GM06990 (cell line): ENCODE results near the gene MAGI2.

Source experiments
- DNase-seq: peaks from one replicate; pipeline ENCODE4 v3.0.0-alpha.2; 2011; ENCODE audit not compliant: insufficient read length; ENCODE audit errors: extremely low read depth
- H3K27me3 ChIP-seq: replicated peaks from 2 replicates; pipeline ENCODE4 v1.6.0; 2011; ENCODE audit warnings: low read length; ENCODE audit not compliant: control insufficient read depth, insufficient read depth
- H3K36me3 ChIP-seq: 2 replicates; pipeline ENCODE4 v1.5.1; 2011; ENCODE audit warnings: low read length; ENCODE audit not compliant: control insufficient read depth, insufficient read depth
- H3K4me3 ChIP-seq: replicated peaks from 2 replicates; pipeline ENCODE4 v1.5.1; 2011; ENCODE audit warnings: low read depth, mild to moderate bottlenecking, control low read depth, low read length
- TF ChIP-seq, protein P1 (sequence below): IDR thresholded peaks from 2 replicates; pipeline ENCODE4 v1.5.1; 2011; ENCODE audit warnings: low read length, control low read depth, mild to moderate bottlenecking, inconsistent platforms; ENCODE audit not compliant: insufficient read depth, poor library complexity, severe bottlenecking

Gene MAGI2

DNA sequence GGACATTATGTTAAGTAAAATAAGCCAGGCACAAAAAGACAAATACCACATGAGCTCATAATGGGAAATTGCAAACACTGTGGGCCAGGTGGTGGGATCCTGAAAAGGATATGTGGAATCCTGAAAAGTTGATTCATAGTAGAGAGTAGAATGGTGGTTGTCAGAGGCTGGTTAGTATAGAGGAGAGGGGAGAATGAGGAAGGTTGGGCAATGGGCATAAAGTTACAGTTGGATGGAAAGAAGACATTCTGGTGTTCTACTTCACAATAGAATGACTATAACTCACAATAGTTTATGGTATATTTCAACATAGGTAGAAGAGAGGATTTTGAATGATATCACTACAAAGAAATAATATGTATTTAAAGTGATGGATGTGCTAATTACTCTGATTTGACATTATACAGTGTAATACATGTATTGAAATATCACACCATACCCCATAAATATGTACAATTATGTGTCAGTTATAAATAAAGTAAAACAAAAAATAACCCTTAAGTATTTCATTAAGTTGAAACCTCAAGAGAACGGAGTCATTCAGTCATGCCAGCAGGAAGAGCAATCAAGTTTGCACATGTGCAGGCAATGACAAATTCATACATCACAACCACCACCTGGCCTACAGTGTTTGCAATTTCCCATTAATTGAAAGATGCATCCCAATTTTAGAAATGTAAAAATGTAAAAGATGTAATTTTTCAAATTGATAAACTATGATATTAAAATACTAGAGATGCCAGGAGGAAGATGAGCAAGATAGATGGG lies 156.7 kb downstream of the MAGI2 start:
- TF ChIP-seq, protein P1, sequence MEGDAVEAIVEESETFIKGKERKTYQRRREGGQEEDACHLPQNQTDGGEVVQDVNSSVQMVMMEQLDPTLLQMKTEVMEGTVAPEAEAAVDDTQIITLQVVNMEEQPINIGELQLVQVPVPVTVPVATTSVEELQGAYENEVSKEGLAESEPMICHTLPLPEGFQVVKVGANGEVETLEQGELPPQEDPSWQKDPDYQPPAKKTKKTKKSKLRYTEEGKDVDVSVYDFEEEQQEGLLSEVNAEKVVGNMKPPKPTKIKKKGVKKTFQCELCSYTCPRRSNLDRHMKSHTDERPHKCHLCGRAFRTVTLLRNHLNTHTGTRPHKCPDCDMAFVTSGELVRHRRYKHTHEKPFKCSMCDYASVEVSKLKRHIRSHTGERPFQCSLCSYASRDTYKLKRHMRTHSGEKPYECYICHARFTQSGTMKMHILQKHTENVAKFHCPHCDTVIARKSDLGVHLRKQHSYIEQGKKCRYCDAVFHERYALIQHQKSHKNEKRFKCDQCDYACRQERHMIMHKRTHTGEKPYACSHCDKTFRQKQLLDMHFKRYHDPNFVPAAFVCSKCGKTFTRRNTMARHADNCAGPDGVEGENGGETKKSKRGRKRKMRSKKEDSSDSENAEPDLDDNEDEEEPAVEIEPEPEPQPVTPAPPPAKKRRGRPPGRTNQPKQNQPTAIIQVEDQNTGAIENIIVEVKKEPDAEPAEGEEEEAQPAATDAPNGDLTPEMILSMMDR, result no peak

DNA sequence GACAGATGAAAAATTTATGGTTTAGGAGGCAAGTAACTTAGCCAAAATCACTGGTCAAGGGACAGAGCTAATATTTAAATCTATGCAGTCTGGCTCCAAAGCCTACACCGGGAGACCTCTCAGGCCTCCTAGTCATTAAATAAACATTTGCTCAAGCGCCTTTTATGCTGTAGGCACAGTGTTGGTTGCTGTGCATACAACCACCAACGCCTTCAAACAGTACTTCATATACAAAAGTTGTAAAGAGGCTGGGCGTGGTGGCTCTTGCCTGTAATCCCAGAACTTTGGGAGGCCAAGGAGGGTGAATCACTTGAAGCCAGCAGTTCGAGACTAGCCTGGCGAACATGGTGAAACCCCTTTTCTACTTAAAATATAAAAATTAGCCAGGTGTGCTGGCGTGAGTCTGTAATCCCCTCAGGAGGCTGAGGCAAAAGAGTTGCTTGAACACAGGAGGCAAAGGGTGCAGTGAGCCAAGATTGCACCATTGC lies 159.8 kb downstream of the MAGI2 start:
- TF ChIP-seq, protein P1, result no peak
- H3K4me3 ChIP-seq, result no peak overlapping the region
- no peaks in the 10 kb centered on the region for H3K27me3 ChIP-seq
- no peak for DNase-seq
- H3K36me3 ChIP-seq, result no peaks in the 10 kb centered on the region

More for the DNA sequence above, 156.7 kb downstream of the MAGI2 start:
- no peak overlapping the region for H3K4me3 ChIP-seq
- no peak for DNase-seq
- H3K36me3 ChIP-seq, result no peaks in the 10 kb centered on the region
- no peaks in the 10 kb centered on the region for H3K27me3 ChIP-seq

DNA sequence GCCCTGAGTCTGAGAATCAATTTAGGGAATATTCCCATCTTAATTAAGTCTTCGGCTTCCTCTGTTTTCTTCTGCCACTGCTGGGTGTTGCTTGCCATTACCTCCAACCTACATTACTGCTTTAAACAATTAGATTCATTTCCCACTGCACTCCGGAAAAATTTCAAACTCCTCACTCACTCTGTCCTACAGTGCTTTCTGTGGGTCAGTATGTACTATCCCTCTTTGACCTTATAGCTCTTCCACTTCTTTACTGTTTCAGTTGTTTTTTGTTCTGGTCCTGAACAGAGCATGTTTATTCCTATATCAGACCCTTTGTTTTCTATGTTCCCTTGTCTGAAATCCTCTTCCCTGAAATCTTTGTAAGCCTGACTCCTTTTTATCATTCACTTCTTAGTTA lies 160.6 kb downstream of the MAGI2 start:
- H3K27me3 ChIP-seq, result no peaks in the 10 kb centered on the region
- no peak for DNase-seq
- no peaks in the 10 kb centered on the region for H3K36me3 ChIP-seq
- TF ChIP-seq, protein P1, result no peak
- no peak overlapping the region for H3K4me3 ChIP-seq

DNA sequence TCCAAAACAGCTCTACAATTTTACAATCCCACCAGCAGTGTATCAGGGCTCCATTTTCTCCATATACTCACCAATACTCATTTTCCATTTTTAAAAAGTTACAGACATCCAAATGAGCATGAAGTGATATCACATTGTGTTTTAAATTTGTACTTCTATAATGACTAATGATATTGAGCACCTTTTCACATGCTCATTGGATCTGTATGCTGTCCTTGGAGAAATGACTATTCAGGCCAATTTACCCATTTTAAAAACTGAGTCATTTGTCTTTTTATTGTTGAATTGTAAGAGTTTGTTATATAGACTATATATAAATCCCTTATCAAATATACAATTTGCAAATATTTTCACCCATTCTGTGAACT lies 162.0 kb downstream of the MAGI2 start:
- H3K4me3 ChIP-seq, result no peak overlapping the region
- H3K36me3 ChIP-seq, result no peaks in the 10 kb centered on the region
- TF ChIP-seq, protein P1, result no peak
- H3K27me3 ChIP-seq, result no peaks in the 10 kb centered on the region
- DNase-seq, result no peak

DNA sequence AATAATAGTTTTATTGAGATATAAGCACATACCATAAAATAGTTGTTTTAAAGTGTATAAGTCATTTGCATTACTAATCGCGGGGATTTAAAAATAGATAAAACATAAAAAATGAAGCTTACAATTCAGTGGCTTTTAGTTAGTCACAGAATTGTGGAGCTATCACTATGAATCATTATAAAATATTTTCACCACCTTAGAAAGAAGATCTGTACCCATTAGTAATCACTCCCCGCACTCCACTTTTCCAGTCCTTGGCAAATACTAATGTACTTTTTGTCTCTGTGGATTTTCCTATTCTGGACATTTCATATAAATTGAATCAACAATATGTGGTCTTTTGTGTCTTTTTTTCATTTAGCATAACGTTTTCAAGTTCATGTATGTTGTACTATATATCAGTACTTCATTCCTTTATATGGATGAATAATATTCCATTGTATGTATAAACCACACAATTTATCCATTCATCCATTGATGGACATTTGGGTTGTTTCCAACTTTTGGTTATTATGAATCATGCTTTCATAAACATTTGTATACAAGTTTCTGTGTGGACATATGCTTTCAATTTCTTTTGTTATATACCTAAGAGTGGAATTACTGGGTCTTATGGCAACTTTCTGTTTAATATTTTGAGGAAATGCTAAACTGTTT lies 162.5 kb downstream of the MAGI2 start:
- DNase-seq, result no peak

More for the DNA sequence above, 162.5 kb downstream of the MAGI2 start:
- H3K27me3 ChIP-seq, result no peaks in the 10 kb centered on the region
- H3K4me3 ChIP-seq, result no peak overlapping the region
- H3K36me3 ChIP-seq, result no peaks in the 10 kb centered on the region
- TF ChIP-seq, protein P1, result no peak
